Measurements from ENCODE around the gene SLC9A9. TPM values are rescaled to one million over a fixed set of nuclear protein-coding genes. Genes with fewer than 3 reads are reported as not detected.

The SLC9A9 gene
- total and polyA plus RNA-seq, 2 of the 8 experiments (the other 6 are each of a cell fraction or from before 2014, with no cell fraction given): 0.48 to 1.1 TPM

DNA sequence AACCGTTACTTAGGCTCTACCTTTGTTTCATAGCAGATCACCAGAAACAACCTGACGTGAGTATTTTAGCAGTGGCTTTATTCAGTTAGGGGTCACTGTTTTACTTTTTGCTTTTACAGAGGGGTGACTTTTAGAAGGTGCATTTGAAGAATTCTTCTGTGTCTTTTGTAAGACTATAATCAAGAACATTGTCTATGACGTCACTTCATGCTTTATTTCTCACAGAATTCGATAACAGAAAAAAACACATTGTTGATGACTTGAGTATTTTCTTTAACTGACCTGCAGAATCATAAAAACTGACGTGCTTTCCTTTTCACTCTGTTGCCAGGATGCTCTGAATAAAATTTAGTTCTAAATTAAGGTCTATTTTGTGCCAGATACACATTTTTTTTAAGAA is 244.5 kb downstream of the SLC9A9 start:
- Histone ChIP-seq H4K5ac (ENCODE audit: insufficient read length, low read depth, low read length) (no peak overlapping the region), H3K4me1 (replicated peaks in 1 of 4; ENCODE audit: control insufficient read depth in 3 of 4, insufficient read depth in 4 of 4, low read length in 3 of 4) (peaks cover 0 to 7% (median 2%) of the 10 kb centered on the region in 4 experiments; a peak in 3 of 7 replicates), H4K91ac (replicated peaks; ENCODE audit: insufficient read length, low read length) (no peak overlapping the region), H3K9ac (replicated peaks in 1 of 4; ENCODE audit: extremely low read depth in 1 of 4, low read depth in 3 of 4, low read length in 3 of 4) (no peak overlapping the region), H3K36me3 (ENCODE audit: control insufficient read depth in 2 of 4, insufficient read depth in 4 of 4, low read length in 3 of 4) (no peaks in the 10 kb centered on the region), H2BK12ac (ENCODE audit: low read depth, low read length) (no peak overlapping the region), H3K27ac (ENCODE audit: low read depth, low read length) (no peak overlapping the region), H3K4me3 (ENCODE audit: extremely low read depth in 1 of 4, insufficient read depth in 2 of 4, low read depth in 3 of 4, low read length in 4 of 4) (no peak overlapping the region), H2AFZ (ENCODE audit: low read length) (no peak overlapping the region), H3K56ac (replicated peaks; ENCODE audit: insufficient read length, low read depth, low read length) (no peak overlapping the region), H2BK20ac (ENCODE audit: low read length) (no peak overlapping the region), H3K79me2 (ENCODE audit: control insufficient read depth in 1 of 2, insufficient read depth in 2 of 2, low read length in 2 of 2) (no peaks in the 10 kb centered on the region), H2AK5ac (ENCODE audit: low read depth, low read length) (no peak overlapping the region), H3K4me2 (ENCODE audit: insufficient read depth in 1 of 2, low read depth in 2 of 2, low read length in 2 of 2) (no peak overlapping the region), H2BK120ac (replicated peaks; ENCODE audit: low read depth, low read length) (no peak overlapping the region), H4K8ac (ENCODE audit: extremely low read depth, insufficient read depth, low read length) (no peak overlapping the region), H3K23me2 (ENCODE audit: low read depth, low read length) (no peaks in the 10 kb centered on the region), H3K18ac (ENCODE audit: extremely low read depth, low read length) (no peak overlapping the region), H2BK15ac (ENCODE audit: low read length) (no peak overlapping the region), H2BK5ac (ENCODE audit: low read depth, low read length) (no peak overlapping the region), H3K23ac (ENCODE audit: insufficient read length) (no peak overlapping the region), H3K27me3 (replicated peaks in 1 of 4; ENCODE audit: control insufficient read depth in 3 of 4, extremely low read depth in 1 of 4, insufficient read depth in 3 of 4, low read length in 3 of 4) (no peaks in the 10 kb centered on the region), H3K79me1 (ENCODE audit: low read depth, low read length) (no peaks in the 10 kb centered on the region), H3K4ac (replicated peaks; ENCODE audit: insufficient read length, low read depth, low read length) (no peak overlapping the region), H4K20me1 (replicated peaks in 1 of 2; ENCODE audit: control insufficient read depth in 1 of 2, insufficient read depth in 2 of 2, low read length in 2 of 2) (no peaks in the 10 kb centered on the region), H3K14ac (ENCODE audit: insufficient read length) (no peak overlapping the region), H3K9me3 (ENCODE audit: insufficient read depth in 2 of 2, low read depth in 1 of 2, low read length in 1 of 2) (no peaks in the 10 kb centered on the region)
- POLR2A ChIA-PET (ENCODE audit: partially characterized antibody): no interaction called here
- no peak for FAIRE-seq
- no peak for DNase-seq (ENCODE audit: low read depth in 1 of 2, low spot score in 2 of 2)
- 96% methylated on average over 5 of the region's 5 CpGs; no CpG with 5 or more reads in 1 of the 2 experiments for WGBS, 2 experiments (ENCODE audit: extremely low coverage in 1 of 2, insufficient coverage in 1 of 2, insufficient read length in 1 of 2, insufficient replicate concordance in 2 of 2, low coverage in 1 of 2, low lambda C conversion rate in 2 of 2, missing lambda C conversion rate in 1 of 2)
- CTCF ChIA-PET (ENCODE audit: partially characterized antibody): interaction anchor here (1.9 kb wide), 1 partner anchor 170 kb away, joined by 6 read pairs; no protein-coding TSS in a partner anchor
- TF ChIP-seq RBBP5 (IDR thresholded peaks at IDR 0.05; ENCODE audit: borderline replicate concordance, low read depth, low read length) (no peak), POLR2A (IDR thresholded peaks at IDR 0.05; ENCODE audit: control extremely low read depth in 1 of 2, low read depth in 2 of 2, low read length in 2 of 2) (no peak), SAP30 (IDR thresholded peaks at IDR 0.05; ENCODE audit: insufficient read depth, insufficient replicate concordance, low read length) (no peak), SP2 (IDR thresholded peaks at IDR 0.05; ENCODE audit: low read length) (no peak), EZH2 (IDR thresholded peaks at IDR 0.05; ENCODE audit: low read depth, low read length, severe bottlenecking) (no peak), RFX5 (IDR thresholded peaks at IDR 0.05; ENCODE audit: borderline replicate concordance, low read depth, low read length) (no peak), CHD2 (IDR thresholded peaks at IDR 0.05; ENCODE audit: low read length) (no peak), NRF1 (IDR thresholded peaks at IDR 0.05; ENCODE audit: low read depth, low read length) (no peak), CTBP2 (IDR thresholded peaks at IDR 0.05; ENCODE audit: borderline replicate concordance, insufficient read depth, insufficient read length, low read length) (no peak), SIRT6 (IDR thresholded peaks at IDR 0.05; ENCODE audit: low read length) (no peak), TCF12 (IDR thresholded peaks at IDR 0.05; ENCODE audit: low read depth, low read length) (no peak), ATF2 (IDR thresholded peaks at IDR 0.05; ENCODE audit: low read length) (no peak)
- TF ChIP-seq, protein P1, sequence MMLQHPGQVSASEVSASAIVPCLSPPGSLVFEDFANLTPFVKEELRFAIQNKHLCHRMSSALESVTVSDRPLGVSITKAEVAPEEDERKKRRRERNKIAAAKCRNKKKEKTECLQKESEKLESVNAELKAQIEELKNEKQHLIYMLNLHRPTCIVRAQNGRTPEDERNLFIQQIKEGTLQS (IDR thresholded peaks at IDR 0.05; ENCODE audit: insufficient read depth, low read depth, low read length): no peak
